HG03520 (cell line): ENCODE results near the gene LKAAEAR1.
A peak's percentile ranks its signal among the peaks of the same experiment; 100 is the strongest.

Experiments used
- ATAC-seq: cut with Tn5 transposase; IDR thresholded peaks from one replicate; pipeline ENCODE4 v1.9.1; 2021; ENCODE audit warnings: mild to moderate bottlenecking, moderate library complexity; ENCODE audit not compliant: unreplicated experiment

LKAAEAR1 gene

DNA sequence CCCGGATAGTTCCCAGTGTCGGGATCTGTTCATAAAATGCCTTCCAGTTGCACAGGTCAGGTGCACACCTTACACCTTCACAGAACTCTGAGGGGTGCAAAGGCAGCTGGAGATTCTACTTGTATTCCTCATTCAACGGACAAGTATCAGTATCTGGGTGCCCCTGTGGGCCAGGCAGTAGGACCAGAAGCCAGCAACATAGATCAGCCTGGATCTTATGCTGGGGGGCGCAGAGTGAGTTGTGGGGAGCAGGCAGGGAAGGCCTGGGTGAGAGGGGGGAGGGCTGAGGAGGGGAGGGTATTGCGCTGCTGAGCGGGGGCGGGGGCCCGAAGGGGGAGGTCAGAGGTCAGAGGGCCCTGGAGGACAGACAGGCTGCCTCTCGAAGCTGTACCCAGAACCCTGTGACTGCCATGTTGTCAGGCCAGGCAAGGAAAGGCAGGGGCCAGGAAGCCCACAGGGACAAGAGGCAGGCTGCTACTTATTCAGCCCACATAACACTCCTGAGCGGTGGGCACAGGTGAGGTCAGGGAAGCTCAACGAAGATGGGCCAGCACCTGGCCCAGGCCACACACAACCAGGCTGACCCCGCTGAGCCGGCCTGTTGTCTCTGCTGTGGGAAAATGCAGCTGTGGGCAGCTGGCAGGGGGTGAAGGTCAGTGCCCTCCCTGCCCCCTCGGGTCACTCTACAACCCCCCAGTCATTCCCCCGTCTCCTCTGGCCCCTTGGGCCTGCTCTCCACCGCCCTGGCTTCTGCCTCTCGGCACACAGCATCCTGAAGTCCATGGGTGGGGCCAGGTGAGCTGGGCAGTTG lies 3.2 kb downstream of the LKAAEAR1 start:
- ATAC-seq = no peak

GRCh38 chr20:64080013-64080812 lies 4.0 kb downstream of the LKAAEAR1 start, which contains the start of gene OPRL1:
TSS of gene OPRL1 (plus strand) at chr20:64080082. CDS start at chr20:64092721, 12,639 bp downstream.
- ATAC-seq = no peak

GRCh38 chr20:64079273-64080012 lies 4.8 kb downstream of the LKAAEAR1 start, which contains the start of gene RGS19:
TSS of gene RGS19 (minus strand) at chr20:64079518. CDS start at chr20:64076886, 2,632 bp downstream.
- peak; percentile 35 for ATAC-seq

- no peak for ATAC-seq
Observed at GRCh38 chr20:64078934-64079272, 5.3 kb downstream of the LKAAEAR1 start.

GRCh38 chr20:64077876-64078551 lies 6.2 kb downstream of the LKAAEAR1 start:
- no peak for ATAC-seq

DNA sequence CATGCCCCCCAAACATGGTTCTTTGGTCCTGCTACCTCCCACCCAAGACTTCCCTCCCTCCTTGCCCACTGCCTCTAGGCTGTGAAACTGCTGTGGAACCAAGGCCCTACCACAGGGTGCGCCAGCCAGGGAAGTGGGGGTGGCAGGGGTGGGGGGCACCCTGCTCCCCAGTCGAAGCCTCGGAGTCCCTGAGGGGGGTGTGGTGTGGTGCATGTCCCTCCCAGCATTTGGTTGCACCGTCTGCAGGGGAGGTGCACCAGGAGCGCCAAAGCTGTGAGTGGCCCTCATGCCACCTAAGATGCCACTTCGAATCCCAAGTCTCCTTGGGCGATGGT lies 6.7 kb downstream of the LKAAEAR1 start:
- no peak for ATAC-seq

GRCh38 chr20:64077094-64077493 lies 7.1 kb downstream of the LKAAEAR1 start:
- ATAC-seq = no peak

DNA sequence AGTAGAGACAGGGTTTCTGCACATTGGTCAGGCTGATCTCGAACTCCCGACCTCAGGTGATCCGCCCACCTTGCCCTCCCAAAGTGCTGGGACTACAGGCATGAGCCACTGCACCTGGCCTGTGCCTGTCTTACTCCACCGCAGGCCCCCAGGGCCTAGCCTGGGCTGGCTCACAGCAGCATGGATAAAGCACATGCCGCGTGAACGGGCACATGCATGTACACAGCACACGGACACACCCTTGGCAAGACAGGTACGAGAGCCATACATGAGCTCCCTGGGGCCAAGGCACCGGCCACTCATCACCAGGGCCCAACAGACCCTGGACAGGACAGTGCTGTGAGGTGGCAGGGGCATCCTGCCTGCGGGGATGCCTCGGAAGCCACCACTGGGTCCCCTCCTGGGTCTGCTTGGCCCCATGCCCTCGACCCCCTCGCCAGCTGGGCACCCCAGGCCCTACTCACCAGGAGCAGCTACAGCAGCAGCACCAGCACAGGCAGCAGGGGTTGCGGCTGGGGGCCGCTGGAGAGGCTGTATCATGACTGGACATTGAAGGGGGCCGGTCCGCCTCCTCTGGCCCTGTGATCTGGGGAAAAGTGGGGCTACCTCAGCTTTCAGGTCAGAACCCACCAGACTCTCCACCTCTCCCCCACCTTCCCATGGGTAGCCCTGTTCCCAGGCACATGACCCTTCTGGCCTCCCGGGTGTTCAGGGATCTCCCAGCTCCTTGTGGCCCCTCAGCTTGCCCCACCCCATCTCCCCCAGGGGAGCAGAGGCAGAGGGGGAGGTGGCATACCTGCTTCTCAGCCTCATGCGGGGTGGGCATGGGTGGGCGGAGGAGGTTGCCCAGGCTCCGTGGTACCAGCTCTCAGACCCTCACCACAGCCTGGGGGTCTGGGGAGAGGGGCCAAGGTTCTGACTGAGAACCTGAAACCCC lies 7.9 kb downstream of the LKAAEAR1 start:
- no peak for ATAC-seq

GRCh38 chr20:64075556-64075955 lies 8.6 kb downstream of the LKAAEAR1 start:
- no peak for ATAC-seq

DNA sequence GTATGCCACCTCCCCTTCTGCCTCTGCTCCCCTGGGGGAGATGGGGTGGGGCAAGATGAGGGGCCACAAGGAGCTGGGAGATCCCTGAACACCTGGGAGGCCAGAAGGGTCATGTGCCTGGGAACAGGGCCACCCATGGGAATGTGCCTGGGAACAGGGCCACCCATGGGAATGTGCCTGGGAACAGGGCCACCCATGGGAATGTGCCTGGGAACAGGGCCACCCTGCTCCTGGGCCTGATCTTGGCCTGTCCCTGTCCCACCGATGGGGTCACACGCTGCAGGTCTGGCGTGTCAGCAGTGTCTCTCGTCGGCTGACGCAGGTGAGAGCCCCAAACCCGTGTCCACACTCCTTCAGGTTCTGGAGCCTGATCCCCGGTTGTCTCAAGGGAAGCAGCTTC lies 9.2 kb downstream of the LKAAEAR1 start:
- ATAC-seq = no peak

DNA sequence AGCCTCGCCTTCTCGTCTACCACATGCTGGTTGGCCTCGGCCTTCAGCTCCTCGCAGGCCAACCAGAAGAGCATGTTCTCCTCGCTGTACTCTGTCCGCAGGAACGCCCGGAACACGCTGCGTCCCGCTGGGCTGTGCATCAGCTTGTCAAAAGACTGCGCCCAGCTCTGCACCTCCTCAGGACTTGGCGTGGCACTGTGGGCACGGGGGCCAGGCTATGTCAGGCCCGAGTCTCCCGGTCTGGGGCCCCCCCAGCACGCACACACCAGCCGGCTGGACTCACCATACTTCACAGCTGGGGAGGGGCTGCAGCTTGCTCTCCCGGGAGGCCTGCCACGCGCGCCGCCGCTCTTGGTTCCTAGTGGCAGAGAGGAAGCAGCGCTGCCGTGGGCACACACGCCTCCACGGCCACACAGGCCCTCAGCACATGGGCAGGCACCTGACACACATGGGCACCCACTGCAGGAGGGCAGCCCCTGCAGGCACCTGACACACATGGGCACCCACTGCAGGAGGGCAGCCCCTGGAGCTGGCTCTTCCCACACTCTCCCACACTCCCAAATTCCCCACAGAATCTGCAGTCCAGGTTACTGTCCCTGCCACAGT lies 9.9 kb downstream of the LKAAEAR1 start:
- no peak for ATAC-seq

DNA sequence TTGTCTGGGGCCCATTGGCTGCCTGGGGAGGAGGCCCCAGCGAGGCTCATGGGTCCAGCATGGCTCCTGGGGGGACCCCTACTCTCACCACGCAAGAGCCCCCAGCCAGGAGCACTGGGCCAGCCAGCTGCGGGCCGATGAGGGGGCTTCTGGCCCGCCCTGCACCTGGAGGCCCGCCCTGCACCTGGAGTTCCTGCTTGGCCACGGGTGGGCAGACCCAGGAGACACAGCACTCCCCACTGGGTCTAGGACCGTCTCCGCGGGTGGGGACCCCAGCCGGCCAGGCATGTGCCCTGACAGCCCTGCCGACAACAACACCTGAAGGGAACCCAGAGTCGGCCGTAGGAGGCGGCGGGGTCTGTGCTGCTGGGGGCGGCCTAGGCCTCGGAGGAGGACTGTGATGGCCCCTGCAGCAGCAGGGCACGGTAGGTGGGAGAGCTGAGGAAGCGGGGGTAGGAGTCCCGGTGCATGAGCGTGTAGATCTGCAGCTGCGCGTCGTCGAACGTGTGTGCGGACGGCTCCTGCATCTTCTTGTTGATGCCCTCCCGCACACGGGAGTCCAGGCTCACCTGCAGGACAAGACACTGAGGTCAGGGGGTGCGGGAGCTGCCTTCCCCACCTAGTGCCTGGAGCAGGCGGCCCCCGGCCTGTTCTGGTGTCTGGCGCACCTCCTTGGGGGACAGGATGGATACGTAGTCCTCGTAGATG lies 10.6 kb downstream of the LKAAEAR1 start:
- no peak for ATAC-seq

DNA sequence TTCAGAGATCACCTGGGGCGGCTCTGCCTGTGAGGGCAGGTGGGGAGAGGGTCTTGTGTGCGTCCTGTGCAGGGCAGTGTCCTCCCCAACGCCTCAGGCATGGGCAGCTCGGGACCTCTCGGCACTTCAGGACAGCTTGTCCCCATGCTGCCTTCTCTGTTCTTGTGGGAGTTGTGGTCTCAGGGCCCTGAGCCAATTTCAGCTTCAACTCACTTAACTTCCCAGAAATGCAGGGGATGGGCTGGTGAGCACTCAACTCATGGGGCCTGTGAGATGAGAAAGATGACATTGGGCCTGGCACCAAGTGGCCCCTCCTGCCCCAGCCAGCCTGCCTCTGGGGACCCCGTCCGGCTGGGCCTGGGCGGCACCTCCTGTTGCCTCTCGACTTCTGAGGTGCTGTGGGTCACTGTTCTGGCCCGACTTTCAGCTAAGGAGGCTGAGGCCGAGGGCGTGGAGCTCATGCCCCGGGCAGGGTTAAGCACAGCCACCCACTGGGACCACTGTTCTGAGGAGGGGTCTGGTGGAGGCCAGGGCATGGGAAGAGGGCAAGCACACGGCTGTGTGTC lies 11.6 kb downstream of the LKAAEAR1 start:
- no peak for ATAC-seq

DNA sequence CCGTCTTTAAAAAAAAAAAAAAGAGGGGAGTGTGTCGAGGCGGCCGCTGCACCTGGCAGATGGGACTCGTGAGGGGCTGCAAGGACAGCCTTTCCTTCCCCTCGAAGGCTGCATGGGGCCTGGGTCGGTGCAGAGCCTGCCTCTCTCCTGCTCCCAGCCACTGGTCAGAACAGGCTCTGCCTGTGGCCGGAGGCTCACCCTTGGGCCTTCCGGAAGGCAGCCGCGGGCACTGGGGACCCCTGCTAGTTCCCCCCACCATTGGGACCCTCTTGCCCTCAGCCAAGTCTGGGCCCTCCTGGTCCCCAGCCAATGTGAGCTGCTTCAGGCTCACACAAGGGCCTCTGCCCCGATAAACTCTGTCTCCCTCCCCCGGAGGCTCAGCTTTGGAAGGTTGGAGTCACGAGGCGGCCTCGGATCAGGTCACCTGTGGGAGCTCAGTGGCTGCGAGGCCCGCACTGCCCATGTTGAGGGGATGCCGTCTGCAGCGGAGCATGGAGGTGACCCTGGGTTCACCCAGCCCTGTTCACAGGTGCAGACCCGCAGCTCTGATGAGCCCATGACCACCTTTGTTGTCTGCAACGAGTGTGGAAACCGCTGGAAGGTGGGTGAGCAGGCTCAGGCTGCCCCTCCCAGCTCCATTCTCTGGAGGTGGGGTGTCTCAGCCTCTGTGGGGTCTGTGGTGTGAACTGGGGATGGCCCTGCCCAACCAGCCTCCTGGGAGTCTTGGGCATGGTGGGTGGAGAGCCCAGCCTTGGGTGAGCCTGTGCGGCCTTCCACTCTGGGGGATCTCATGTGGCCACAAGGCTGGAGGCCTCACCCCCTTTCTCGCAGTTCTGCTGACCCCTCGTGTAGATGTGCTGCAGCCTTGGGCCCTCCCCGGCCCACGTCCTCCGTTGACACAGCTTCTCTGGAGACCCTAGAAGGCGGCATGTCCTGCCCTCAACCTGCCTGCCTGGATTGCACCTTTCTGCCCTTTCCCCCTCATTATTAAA lies 12.6 kb downstream of the LKAAEAR1 start:
- no peak for ATAC-seq

DNA sequence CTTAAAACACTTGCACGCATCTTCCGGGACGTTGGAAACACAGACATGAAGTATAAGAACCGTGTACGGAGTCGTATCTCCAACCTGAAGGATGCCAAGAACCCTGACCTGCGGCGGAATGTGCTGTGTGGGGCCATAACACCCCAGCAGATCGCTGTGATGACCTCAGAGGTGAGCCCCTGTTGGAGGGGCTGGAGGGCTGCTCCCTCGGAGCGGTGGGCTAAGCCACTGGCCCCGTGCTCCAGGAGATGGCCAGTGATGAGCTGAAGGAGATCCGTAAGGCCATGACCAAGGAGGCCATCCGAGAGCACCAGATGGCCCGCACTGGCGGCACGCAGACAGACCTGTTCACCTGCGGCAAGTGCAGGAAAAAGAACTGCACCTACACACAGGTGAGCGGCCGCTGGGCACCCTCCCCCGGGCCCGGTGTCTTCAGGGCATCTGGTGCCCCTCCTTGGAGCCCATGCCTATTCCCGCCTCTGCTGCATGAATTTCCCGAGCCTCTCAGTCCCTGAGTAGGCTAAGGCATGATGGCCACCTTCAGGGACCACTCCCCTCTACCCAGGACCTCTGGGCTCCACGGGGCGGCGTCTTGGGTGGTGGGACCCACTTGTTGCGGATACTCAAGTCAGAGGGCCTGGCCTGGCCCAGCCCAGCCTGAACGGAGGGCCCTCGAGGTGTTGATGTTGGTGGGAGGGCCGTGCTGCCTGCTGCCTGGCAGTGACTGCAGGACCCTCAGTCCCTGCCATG lies 13.8 kb downstream of the LKAAEAR1 start:
- no peak for ATAC-seq

GRCh38 chr20:64069614-64070243 lies 14.5 kb downstream of the LKAAEAR1 start:
- no peak for ATAC-seq
